ENCODE data around the gene VWF.
"Not testable (repeated sequence)": the region's sequence is repeated elsewhere in the genome, so short reads cannot be mapped to it uniquely, and the experiment has no call there.

Gene VWF

DNA sequence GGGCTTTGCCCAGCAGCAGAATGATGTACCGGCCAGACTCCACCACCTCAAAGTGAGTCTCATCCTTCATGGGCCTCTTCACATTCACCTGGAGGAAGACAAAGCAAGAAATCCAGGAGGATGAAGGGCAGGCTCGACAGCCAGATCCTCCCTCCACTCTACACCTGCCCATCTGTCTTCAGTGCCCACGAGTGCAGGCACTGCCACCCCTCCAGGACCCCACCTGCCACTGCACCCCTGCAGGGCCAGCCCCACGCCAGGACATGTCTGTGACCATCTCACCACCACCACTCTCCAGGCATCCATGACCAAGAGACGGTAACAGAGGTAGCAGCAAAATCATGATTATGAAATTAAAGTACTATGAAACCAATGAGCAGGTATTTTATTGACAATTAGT is 95.1 kb downstream of the VWF start:
- FAIRE-seq = no peak

DNA sequence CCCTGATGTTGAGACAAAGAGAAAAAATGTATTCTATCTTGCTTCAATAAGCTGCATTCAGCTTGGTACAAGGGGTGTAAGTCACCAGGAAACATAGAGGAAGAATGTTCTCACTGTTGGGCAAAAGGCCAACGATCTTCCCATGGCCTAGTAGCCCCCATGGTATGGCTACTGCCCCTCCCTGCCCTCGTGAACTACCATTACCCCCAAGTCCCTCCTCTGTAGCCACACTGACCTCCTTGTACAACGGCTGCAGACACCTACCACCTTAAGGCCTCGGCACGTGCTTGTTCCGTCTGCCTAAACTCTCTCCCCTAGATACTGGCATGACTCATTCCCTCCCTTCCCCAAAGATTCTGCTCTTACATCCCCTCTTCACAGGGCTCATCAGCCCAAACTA is 97.5 kb downstream of the VWF start:
- FAIRE-seq = no peak

DNA sequence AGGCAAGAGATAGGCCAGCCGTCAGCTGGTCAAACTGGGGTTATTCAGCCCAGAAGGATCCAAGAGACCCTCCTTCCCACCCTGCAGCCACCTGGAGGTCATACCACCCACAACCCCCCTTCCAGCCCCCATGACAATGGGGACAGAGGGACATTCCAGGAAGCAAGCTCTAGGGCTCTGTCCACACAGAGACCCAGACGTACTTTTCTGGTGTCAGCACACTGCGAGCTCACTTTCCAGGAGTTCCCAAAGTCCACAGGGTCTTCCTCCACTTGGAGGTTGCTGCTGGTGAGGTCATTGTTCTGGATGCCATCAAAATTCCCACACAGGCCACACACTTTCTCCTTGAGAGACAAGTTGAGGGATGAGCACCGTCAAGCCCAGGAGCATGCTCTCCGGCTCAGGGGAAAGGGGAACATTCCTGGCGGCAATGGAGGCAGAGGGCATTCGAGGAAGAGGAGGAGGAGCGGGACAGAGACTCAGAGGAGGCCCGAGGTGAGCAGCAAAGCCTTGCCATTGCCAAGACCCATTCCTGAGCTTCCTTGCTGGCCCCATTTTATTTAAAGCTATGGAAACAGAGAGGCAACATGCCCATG is 98.7 kb downstream of the VWF start:
- not testable (repeated sequence) for FAIRE-seq

DNA sequence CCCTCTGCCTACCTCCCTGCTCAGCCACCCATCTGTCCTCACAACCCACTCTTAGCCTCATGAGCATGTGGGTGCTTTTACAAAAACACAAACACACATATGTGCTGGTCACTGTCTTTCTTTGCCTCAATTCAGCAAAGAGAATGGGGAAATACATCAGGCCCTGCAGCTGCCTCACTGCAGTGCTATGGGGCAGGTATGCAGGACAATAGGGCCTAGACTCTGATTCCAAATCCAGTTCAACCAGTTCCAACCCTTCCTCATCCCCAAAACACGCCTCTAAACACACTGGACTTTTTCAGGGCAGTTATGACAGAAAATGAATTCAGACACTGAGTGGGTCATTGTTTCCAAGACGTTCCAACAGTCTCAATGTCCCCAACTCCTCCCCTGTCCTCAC is 100.4 kb downstream of the VWF start:
- FAIRE-seq = not testable (repeated sequence)

DNA sequence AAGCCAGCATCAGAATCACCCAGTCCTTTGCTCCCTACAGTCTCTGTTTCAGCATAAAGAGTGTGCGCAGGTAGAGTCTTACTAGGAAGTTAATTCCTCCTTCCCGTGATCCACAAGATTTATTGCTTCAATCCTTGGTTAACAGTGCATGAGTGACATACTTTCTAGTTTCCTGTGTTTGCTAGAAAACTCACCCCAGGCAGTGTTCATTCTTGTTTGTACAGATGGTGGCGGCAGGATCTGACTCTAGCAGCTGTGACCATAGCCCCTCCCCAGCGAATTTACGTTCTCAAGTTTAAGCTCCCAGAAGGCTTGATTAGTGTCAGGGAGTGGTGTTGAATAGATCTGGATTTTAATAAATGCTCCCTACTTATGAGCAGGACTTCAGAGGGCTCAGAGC is 103.5 kb downstream of the VWF start:
- no peak for FAIRE-seq

DNA sequence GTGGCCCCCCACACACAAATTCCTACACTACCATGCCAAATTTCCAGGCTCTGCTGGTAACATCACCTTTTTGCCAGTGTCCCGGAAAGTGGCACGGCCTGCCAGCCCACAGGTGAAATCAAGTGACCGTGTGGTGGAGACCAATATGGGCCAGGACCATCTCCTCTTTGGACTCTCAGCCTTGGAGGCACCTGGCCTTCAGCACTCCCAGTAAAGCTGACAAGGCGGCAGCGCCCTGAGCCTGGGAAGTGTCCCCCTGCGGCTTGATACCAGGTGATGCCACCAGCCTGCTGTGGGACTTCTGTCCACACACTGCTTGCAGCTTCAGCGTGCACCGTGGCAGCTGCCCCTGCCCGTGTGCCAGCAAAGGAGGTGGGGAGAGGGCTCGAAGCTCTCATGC is 104.0 kb downstream of the VWF start:
- not testable (repeated sequence) for FAIRE-seq

DNA sequence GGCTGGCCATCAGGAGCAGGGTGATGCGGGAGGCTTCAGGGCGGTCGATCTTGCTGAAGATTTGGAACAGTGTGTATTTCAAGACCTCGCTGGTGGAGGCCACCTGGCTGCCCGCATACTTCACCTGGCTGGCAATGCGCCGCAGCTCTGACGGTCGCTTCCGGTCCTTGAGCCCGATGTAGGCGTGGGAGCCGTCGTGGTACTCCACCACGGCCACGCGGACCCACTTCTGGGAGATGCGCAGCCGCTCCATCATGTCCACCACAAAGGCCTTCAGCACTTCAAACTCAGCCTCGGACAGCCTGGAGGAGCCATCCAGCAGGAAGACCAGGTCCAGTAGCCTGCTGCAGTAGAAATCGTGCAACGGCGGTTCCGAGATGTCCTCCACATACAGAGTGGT is 105.2 kb downstream of the VWF start:
- FAIRE-seq = not testable (repeated sequence)

DNA sequence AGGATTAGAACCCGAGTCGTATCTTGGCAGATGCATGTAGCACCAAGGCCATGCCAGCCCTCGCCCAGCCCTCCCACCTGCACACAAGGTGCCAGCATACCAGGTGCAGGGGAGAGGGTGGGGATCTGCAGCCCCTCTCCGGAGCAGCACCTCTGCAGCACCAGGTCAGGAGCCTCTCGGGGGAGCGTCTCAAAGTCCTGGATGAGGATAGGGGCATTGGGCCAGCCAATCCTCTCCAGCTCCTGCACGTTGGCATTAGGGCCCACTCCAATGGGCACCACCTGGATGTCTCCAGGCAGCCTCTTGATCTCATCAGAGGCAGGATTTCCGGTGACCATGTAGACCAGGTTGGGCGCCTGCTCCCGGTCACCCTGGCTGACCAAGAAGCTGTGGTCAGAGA is 106.2 kb downstream of the VWF start:
- no peak for FAIRE-seq

DNA sequence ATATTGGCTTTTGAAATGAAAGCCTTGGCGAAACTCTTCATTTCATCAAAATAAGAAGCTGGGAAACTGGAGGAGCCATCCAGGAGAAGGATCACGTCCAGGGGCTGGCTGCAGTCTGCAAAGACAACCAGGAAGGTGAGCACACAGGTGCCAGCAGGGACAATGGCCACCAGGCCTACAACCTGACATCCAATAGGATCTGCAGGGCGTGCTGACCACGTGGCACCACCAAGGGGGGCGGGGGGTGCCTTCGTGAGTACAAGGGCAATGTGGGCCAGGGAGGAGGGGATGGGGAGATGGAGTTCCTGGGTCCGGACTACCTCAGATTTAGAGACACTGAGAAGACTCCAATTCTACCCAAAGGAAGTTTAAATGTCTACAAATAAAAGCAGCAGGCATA is 107.7 kb downstream of the VWF start:
- FAIRE-seq = no peak

DNA sequence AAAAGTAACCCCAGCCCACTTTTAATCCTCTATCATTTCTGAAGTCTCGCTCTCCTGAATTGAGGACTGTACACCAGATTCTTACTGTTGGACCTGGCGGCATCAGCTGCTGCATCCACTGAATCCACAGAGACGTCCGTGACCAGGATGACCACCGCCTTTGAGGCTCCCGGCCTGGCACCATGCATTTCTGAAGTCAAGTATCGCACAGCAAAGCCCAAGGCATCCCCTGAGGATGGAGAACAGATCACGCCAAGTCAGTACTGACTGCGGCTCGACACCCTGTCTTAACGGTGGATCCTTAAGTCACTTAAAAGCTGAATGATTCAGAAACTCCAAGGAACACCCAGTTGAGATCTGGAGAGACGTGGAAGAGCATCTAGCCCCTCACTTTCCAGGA is 108.5 kb downstream of the VWF start:
- not testable (repeated sequence) for FAIRE-seq

DNA sequence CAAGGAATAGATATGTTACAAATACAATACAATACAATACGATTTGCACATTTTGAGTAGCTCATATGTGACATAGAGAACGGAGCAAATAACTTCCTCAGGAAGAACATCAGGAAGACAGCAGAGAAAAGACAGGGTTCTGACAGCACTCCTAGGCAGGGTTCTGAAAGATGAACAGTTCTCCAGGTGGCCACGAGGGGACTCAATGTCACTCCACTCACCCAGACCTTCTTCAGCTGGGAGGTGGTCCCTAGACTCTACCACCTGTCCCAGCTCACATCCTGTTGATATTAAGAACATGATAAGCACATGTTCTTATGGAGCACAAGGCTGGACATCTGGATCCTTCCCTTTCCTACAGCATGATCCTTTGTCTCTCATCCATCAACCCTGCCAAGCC is 109.2 kb downstream of the VWF start:
- FAIRE-seq = not testable (repeated sequence)

DNA sequence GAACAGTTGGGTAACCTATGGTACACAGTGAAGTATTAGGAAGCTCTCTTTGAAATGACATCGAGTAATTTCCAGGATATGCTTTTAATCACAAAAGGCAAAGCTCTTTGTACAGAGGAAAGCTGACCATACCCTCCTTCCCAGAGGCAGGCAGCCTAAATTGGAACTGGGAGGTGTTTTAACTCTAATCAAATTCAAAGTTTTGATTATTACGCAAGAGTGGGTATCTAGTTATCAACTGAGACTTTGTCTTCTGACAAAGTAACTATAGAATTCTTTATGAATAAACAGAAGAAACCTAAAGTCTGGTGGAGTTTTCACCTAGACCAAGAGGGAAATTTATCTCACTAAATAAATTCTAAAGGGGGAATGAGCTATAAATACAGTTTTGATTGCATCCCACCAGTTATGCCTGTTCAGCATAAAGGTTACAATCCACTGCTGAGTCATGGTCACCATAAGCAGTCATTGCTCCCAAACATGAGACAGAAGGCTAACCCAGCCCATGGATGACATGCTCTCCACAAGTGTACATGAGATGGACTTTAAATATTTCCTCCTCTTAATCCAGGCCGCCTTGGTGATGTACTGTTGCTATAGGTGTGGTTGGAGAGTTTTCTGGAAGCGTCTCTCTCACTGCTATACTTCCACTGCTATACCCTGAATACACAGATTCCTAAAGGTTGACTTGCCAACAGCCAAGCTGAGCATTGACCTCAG is 113.7 kb downstream of the VWF start:
- FAIRE-seq = not testable (repeated sequence)

DNA sequence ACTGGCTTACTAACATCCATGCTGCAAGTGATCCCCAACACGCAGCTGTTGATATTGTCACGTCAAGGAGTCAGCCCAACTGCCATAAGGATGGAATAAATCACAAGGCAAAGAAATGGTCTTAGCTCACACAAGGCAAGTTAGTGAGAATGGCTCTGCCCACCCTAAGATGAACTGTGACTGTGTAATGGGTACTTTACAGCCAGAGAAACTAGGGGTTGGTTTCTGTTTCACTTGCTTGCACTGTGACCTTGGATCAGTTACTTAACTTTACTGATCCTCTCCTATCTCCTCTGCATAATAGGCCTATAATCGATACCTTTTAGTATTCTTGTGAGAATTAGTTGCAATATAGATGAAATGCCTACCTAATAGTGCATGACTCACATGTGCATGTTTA is 127.2 kb downstream of the VWF start:
- FAIRE-seq = no peak

DNA sequence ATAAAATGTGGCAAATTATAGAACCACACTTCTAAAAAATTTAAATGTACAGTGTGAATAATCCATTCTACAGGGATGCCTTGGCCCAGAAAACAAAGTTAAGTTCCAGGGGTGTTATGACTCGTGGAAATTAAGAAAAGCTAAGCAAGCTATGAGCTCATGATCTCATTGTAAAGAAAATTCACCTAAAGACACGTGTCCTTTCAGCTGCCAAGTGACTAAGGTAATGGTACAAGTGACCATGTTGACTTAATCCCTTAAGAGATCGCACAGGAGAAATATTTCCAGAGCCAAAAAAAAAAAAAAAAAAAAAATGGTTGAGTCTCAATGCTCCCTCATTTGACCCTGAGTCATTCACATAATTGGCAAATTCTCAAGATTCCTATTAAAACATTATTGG is 128.0 kb downstream of the VWF start:
- FAIRE-seq = no peak

DNA sequence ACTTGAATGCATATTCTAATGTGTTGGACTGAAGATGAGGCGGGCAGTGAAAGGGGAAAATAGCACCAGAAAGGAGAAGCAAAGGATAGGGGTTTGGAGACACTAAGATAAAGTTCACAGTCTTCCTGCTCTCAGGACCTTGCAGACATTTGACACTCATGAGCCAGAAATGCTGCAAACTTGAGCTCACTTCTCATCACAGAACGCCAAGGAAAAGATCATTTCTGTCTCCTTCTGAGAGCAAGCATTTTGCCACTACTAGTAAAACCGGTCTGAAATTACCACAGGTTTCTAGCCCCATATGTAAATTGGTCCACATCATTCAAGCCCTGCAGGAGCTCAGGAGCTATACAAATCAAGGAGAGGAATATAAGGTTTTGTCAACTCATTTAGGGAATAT is 134.8 kb downstream of the VWF start:
- no peak for FAIRE-seq

DNA sequence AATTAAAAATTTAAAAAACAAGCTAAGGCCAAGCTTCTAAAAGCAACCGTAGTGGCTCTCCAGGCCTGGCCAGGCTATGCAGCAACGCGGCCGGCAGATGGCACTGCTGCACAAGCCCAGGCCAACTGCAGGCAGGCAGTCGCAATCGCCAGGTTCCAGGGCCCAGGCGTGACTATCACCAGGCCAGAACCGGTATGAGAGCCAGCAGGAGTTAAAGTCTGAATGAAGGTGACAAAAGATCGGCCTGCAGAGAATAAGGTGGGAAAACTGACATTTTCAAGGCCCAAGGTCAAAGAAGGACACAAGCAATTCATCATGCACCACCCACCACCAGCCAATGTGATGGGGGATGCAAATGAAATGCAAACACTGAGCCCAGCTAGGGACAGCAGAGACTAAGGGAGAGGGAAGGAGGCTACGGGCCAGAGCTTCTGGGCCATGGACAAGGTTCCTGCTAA is 135.8 kb downstream of the VWF start:
- no peak for FAIRE-seq

DNA sequence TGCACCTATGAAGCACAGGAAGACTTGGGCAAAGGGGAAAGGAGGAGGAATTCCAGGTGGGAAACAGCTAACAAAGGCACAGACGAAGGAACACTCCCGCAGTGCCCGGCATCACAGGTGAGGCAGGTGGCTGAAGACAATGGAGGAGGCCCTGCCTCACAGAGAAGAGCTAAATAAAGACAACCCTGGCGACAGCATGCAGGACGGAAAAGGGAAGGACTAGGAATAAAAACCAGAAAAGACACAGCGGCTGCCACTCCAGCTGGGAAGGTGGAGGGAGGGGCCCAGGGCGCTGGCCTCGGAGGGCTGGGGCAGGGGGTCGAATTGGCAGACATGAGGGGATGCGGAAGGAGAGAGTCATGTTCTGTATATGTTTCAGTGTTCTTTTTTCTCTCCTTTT is 136.4 kb downstream of the VWF start:
- FAIRE-seq = no peak

DNA sequence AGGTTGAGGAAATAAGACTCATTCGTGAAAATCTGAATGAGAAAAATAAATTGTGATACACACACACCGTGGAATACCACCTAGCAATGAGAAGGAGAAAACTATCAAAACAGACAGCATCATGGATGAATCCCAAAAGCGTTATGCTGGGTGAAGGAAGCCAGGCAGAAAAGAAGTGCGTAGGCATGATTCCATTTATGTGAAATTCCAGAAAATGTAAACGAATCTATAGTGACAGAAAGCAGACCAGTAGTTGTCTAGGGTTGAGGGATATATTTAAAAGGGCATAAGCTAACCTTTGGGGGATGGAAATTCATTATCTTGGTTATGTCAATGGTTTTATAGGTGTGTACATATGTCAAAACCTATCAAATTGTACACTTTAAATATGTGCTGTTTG is 136.9 kb downstream of the VWF start:
- no peak for FAIRE-seq

DNA sequence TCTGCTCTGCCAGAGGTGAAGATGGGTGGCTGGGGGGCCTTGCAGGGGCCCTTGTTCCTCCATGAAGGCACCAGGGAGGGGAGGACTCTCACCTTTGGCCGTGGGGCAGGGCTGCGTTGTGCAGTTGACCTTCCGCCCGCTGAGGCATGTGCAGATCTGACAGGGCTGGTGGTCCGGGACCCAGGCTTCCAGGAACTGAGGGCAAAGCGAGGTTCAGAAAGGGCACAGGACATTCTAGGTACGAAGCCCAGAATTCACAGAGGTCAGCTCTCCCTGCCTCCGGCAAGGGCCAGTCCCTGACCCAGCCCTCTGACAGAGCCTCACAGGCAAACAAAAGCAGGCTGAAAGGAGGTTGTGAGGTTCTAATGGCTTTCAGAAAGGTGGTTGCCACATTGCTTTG is 139.0 kb downstream of the VWF start:
- FAIRE-seq = no peak

DNA sequence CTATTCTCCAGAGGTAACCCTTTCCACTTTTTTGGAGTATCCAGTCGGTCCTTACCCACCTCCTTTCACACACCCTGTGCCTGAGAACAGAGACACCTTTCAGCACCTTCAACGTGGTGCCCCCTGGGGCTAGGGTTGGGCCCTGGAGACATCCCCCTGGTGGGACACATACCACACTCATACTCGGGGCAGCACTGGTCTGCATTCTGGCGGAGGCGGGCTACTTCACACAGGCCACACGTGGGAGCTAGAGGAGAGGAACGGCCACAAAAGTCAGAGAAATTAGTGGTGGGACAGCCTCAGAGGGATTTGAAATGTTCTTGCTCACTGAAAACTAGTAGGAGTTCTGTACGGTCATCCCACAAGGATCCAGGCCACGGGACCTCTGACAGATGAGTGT is 139.6 kb downstream of the VWF start:
- no peak for FAIRE-seq

DNA sequence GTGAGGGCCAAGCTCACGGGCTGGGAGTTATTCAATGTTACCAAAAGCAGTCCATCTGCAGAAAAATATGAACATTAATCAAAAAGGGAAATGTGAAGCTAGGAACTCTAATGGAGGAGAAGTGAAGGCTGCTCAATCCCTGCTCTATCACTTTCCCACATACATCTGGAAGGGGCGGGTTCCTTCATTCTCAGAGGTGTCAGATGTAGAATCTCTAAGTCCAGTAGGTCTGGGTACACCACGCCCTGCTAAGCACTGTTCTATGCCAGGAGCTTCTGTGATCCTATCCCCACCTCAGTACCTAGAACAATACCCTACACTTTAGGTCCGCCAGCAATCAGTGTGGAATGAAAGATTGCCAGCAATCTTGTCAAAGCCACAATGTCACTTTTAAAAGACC is 142.4 kb downstream of the VWF start:
- FAIRE-seq = no peak

DNA sequence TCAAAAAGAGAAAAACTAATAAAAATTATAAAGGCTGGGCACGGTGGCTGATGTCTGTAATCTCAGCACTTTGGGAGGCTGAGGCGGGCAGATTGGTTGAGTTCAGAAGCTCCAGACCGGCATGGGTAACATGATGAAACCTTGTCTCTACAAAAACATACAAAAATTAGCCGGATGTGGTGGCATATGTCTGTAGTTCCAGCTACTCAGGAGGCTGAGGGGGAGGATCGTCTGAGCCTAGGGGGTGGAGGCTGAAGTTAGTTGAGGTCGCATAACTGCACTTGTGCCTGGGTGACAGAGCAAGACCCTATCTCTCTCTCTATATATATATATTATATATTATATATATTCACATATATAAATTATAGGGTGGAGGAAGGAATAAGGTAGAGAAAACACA is 146.9 kb downstream of the VWF start:
- no peak for FAIRE-seq

DNA sequence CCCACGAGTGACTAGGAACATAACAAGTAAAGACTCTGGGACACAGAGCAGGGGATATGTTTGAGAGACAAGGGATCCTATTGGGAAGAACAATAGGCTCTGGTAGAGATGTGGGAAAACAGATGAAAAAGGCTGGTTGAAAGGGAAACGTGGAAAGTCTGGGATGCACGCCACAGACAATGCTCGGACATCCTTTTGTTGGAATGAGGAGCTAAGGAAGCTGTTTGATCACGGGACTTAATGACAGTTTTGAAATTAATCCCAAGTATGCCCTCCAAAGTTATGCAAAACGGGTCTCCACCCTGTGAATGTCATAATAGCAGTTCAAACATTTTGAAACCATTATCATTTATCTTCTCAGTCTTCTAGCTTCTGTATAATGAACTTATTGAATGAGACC is 147.8 kb downstream of the VWF start:
- FAIRE-seq = no peak

DNA sequence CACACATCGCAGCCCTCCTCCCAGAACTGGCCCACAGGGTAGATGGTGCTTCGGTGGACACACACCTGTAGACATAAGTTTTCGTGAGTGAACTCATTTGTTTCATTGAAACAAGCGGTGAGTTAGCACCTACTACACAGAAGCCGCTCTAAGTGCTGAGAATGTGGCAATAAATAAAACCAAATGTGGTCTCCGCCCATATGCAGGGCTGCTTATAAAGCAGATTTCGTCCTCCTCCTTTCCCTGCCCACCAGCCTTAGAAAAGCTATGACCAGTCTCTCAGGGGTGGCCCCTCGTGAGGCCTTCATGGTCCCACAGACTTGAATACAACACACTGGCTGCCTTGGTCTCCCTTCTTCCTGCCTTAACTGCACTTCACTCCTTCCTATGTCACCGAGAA is 148.3 kb downstream of the VWF start:
- FAIRE-seq = no peak

Data from islet of Langerhans (tissue), 1 donor.